Glomerular visceral epithelial cell (primary cell): ENCODE results near the gene NAALADL1.
A peak's percentile ranks its signal among the peaks of the same experiment; 100 is the strongest.
"Not testable (repeated sequence)": the region's sequence is repeated elsewhere in the genome, so short reads cannot be mapped to it uniquely, and the experiment has no call there.

Experiments
- DNase-seq: peaks from one replicate; pipeline ENCODE4 v3.0.0-alpha.2; 2016; ENCODE audit errors: extremely low spot score

Gene NAALADL1

DNA sequence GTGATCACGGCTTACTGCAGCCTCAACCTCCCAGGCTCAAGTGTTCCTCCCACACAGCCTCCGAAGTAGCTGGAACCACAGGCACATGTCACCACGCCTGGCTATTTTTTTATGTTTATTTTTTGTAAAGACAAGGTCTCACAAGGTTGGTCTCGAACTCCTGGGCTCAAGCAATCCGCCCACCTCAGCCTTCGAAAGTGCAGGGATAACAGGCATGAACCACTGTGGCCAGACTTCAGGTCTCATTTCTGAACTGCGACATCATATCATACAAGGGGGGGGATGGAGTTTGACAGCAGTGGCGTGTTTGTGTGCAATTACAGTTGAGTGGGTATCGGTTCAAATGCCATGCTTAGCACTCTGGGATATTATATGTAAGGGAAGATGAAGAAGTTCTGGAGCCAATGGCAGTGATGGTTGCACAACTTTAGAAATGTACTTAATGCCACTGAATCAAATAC, 6.9 kb downstream of the NAALADL1 start:
- no peak for DNase-seq

DNA sequence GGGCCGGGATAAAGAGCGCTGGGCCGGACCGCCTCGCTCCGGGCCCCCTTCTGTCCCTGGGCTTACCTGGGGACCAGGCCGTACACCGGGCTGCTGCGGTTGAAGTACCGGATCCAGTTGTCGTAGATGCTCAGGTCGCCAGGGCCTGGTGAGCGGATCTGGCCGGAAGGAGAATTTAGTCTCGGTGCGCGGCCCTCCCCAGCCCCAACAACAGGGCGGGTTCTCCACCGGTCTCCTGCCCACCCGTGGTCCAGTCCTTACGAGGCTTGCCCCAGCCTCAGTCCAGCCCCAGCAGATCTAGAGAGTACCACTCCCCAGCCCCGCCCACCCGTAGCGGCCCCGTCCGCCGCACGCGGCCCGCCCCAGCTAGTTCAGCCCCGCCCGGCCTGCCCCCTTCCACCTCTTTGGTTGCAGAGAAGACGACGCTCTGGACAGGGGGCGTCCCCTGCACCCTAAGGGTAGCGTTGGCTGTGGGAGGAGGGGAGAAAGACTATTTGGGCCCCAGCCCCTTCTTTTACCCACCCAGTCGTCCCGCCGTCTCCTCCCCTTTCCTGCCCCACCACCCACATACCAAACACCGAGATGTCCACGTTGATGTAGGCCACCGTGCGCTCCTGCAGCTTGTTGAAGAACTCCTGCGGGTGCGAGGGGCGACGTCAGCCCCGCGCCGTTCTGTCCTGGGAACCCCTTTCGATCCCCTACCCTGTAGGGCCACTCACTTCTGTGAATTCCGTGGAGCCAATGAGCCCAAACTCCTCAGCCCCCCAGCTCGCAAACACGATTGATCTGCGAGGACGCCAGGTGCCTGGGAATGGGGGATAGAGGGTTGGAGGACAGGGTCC, 10.6 kb downstream of the NAALADL1 start:
- DNase-seq, result no peak

- DNase-seq, result no peak
Measured at GRCh38 chr11:65045728-65046127, 12.6 kb downstream of the NAALADL1 start.

DNA sequence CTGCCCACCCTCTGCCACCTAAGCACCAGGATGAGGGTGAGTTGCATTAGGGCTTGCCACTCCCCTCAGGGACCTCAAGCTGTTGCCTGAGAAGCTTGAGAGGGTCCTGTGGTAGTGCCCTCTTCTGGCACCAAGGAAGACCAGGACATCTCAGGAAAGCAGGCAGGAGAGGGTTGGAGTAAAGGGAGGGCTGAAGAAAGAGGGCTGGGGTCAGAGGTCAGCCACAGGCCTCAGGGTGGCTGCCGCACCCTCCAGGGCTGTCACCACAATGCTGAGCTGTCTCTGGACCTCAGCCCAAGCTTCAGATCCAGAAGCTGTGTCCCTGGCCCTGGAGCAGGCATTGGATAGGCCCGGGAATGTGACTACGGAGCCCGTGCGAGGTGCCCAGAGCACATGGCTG, 13.3 kb downstream of the NAALADL1 start:
- DNase-seq, result no peak

DNA sequence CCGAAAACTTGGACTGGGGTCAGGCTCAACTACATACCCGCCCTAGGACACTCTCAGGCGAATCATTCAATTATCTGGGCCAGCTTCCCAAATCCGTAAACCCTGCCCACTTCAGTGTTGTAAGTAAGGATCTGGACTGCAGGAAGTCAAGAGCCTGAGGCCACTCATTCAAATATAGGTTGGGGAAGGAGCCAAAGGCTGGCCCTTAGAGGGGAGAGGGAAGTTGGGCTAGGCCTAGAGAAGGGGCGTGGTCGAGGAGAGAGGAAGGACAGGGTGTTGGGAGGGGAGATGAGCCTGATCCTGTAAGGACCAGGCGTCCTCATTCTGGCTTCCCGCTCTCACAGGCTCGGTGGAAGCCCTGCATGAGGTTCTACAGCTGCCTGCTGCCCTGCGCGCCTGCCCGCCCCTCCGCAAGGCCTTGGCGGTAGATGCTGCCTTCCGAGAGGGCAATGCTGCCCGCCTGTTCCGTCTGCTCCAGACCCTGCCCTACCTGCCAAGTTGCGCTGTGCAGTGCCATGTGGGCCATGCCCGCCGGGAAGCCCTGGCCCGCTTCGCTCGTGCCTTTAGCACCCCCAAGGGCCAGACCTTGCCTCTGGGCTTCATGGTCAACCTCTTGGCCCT, 14.4 kb downstream of the NAALADL1 start:
- DNase-seq, result no peak

DNA sequence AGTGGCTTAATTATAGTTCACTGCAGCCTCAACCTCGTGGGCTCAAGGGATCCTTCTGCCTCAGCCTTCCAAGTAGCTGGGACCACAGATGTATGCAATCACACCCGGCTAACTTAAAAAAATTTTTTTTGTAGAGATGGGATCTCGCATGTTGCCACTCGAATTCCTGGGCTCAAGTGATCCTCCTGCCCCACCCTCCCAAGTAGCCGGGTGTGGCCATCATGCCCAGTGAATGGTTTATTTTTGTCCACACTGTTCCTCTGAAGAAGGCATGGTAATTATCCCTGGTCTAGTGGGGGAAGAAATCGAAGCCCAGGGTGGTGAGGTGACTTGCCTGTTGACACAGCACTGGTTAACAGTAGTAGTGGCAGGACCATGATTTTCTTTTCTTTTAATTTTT, 15.5 kb downstream of the NAALADL1 start:
- DNase-seq, result no peak

DNA sequence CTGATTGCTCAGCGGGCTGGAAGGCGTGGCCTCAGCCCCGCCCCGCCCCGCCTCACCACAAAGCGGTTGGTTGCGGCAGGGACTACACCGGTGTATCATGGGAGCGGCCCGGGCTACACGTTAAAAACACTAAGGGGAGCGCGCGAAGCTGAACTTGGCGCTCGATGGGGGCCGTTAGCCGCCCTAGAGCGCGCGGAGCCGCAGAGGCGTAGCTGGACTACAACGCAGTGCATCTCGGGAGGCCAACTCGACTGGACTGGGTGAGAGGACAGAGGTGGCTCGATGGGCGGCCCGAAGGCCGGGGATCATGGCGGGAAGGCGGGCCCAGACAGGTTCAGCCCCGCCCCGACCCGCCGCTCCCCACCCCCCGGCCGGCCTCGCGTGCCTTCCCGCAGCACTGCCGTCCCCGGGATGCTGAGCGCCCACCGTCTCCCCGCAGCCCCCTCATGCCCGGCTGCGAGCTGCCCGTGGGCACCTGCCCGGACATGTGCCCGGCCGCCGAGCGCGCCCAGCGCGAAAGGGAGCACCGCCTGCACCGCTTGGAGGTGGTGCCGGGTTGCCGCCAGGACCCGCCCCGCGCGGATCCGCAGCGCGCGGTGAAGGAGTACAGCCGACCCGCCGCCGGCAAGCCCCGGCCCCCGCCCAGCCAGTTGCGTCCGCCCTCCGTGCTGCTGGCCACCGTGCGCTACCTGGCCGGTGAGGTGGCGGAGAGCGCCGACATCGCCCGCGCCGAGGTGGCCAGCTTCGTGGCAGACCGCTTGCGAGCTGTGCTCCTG, 17.3 kb downstream of the NAALADL1 start, which contains the start of gene SAC3D1:
Gene SAC3D1, plus strand, starts transcription at position 364 of the 776 bp plus-strand sequence. Its CDS starts 83 bp downstream, at position 447.
- peak; percentile 95 for DNase-seq

DNA sequence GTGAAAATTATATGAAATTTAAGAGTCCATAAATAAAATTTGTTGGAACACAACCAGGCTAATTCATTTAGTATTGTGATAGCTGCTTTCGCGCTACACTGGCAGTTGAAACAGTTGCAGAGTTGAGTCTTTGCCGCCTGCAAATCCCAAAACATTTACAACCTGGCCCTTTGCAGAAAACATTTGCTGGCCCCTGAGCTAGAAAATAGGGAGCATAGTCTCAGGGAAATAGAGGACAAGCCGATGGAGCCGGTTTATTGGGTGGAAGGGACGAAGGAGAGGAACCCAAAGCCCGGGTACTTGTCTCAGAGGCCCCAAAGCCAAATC, 17.9 kb downstream of the NAALADL1 start:
- no peak for DNase-seq

- DNase-seq, result no peak
Measured at GRCh38 chr11:65036931-65037330, 21.4 kb downstream of the NAALADL1 start.

DNA sequence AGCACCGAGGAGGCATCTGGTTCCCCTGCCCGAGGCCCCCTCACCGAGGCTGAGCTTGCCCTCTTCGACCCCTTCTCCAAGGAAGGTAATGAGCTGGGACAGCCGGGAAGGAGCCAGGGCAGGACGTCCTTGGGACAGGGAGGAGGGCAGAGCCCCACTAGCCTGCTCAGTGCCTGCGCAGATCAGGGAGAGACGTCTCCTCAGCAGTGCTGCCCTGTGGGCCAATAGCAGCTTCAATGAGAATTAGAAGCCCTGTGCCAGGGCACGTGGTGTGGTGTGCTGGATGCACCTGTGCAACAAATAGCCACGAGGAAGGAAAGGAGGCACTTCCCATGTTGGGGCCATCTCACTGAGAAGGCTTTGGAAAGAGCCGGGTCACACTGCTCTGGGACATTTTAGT, 22.8 kb downstream of the NAALADL1 start:
- DNase-seq, result no peak

GRCh38 chr11:65034423-65034822, 23.9 kb downstream of the NAALADL1 start:
- no peak for DNase-seq

GRCh38 chr11:65032216-65032615, 26.1 kb downstream of the NAALADL1 start:
- DNase-seq, result no peak

DNA sequence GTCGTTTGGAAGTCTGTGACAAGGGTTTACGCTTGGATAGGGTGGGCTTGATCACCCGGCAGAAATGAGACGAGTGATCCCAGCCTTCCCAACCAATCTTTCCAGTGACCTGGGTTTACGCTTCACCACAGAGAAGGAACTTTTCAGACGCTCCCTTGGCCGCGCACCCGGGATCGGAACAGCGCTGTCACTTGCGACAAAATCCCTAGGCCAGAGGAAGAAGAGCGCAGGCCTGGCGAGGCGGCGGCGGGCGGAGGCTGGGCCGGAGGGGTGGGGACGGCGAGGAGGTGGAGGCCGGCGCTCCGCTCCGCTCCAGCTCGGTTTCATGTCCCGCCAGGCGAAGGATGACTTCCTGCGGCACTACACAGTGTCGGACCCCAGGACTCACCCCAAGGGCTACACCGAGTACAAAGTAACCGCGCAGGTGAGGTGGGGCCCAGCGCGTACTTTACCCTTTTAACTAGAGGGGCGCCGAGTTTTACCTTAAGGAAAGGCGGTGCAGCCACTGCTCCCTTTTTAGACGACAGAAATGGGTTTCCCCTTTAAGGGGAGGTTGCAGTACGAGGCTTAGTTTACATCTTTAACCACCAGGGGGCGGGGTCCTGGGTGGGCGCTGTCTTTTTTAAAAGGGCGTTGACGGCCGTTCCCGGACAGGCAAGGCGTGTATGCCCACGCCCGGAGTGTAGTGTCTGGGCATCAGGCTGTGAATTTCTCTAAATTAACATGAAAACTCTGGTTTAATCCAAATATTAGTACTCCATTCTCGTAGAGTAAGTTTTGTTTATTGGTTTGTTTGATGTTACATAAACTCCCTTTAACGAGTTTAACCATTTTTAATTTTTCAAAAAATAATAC, 30.9 kb downstream of the NAALADL1 start, which contains the start of gene SNX15:
Gene SNX15, plus strand, starts transcription at position 227 of the 855 bp plus-strand sequence. Its CDS starts 99 bp downstream, at position 326.
- peak; percentile 96 for DNase-seq

- no peak for DNase-seq
Measured at GRCh38 chr11:65026810-65027209, 31.5 kb downstream of the NAALADL1 start.

- not testable (repeated sequence) for DNase-seq
Measured at GRCh38 chr11:65023502-65023901, 34.9 kb downstream of the NAALADL1 start.

- DNase-seq, result no peak
Measured at GRCh38 chr11:65021509-65021908, 36.8 kb downstream of the NAALADL1 start.

DNA sequence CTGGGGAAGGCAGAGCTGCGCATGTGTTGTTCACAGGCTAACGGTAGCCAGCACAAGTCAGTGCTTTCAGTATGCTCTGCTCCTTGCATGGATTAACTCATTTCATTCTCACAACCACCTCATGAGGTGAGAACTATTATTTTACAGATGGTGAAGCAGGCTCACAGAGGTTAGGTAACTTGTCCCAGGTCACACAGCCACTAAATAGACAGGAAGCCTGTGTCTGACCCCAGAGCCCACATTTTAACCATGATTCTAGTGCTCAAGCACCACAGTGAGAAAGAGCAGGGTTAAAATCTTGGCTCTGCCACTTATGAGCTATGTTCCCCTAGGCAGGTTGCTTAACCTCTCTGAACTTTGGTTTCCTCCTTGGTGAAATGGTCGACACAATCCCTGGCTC, 37.4 kb downstream of the NAALADL1 start:
- no peak for DNase-seq

DNA sequence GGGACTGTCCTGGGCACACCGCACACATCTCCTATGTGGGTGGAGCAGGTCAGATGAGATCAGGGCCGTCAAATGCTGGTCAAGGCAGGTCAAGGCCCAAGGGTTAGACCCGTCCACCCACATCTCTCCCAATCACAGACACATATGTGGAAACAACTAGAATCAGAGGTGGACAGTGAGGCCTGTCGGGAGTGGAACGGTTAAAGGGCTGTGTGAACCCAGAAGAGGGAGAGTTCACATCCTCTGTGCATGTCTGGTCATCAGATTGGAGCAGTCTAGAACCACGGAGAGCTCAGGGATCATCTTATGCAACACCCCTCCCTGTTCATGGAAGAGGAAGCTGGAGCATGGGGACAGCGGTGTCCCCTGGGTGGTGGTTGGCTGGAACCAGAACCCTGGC, 38.5 kb downstream of the NAALADL1 start:
- no peak for DNase-seq

DNA sequence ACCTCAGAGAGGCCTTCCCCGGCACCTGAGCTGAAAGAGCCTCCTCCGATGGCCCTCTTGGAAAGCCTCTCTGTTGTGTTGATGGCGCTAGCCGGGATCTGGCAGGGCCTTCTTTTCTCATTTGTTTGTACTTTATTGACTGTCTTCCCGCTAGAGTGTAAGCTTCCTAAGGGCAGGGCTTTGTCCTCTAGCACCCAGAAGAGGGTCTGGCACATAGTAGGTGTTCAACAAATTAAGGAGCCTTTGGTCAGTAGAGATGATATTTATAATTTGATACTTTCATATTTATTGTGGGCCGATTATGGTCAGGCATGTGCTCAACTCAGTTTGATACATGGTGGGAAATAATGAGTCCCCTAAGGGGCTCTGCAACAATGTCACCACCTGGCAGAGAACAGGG, 40.4 kb downstream of the NAALADL1 start:
- no peak for DNase-seq

DNA sequence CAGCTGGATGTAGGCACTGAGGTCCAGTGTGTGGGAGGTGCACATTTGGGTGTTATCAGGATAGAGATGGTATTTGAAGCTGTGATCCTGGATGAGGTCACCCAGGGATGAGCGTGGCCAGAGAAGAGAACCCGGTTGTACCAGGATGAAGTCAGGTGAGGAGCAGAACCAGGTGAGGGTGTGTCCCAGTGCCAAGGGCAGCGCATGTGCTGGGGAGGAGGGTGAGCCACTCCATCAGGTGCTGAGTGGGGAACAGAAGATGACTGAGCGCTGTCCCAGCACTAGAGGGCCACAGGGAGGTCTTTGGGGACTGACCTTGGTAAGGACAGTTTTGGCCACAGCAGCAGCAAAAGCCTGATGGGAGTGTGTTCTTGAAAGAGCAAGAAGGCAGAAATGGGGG, 41.6 kb downstream of the NAALADL1 start:
- no peak for DNase-seq

GRCh38 chr11:65014726-65015227, 43.6 kb downstream of the NAALADL1 start:
- no peak for DNase-seq
